Caco-2 (cell line): Measurements from ENCODE around the gene MAD1L1. TPM values are rescaled to one million over a fixed set of nuclear protein-coding genes. Genes with fewer than 3 reads are reported as not detected.

Source experiments
- BruUV-seq: library from RNA; stranded (reverse); fragments of 400-500 nt; replicated peaks from 2 replicates; lab custom pipeline; 2021; lab: Mats Ljungman, UMichigan
- CTCF ChIA-PET: fragments of 300-600 bp; sonication (Branson Sonifier 250); formaldehyde crosslinking; loops from one replicate; lab custom pipeline; 2022; ENCODE audit warnings: antibody characterized with exemption; lab: Charles Lee
- POLR2A ChIA-PET: fragments of 300-600 bp; sonication (Branson Sonifier 250); formaldehyde crosslinking; loops from one replicate; lab custom pipeline; 2022; ENCODE audit warnings: antibody characterized with exemption; lab: Charles Lee
- DNase-seq, 2 experiments: peaks; one replicate each; pipeline versions ENCODE4 v3.0.0 to v3.0.0-alpha.2; 2020 to 2022
- H3K27me3 ChIP-seq: replicated peaks from 2 replicates; pipeline ENCODE4 v1.6.0; 2011; ENCODE audit warnings: low read length; ENCODE audit not compliant: control insufficient read depth, insufficient read depth
- H3K36me3 ChIP-seq: 2 replicates; pipeline ENCODE4 v1.5.1; 2011; ENCODE audit warnings: low read length; ENCODE audit not compliant: control insufficient read depth, insufficient read depth
- H3K4me1 ChIP-seq: fragments of 250-450 bp; sonication (Bioruptor Pico); 2 replicates; pipeline ENCODE4 v1.5.1; 2020; ENCODE audit warnings: mild to moderate bottlenecking
- H3K4me3 ChIP-seq: 2 replicates; pipeline ENCODE4 v1.5.1; 2011; ENCODE audit warnings: low read depth, mild to moderate bottlenecking, control low read depth, low read length
- H3K9me3 ChIP-seq: fragments of 250-450 bp; sonication (Bioruptor Pico); 2 replicates; pipeline ENCODE4 v1.5.1; 2020; ENCODE audit warnings: mild to moderate bottlenecking, moderate library complexity
- H3K27ac Mint-ChIP-seq: one replicate; pipeline ENCODE4 v1.8.0; 2022; ENCODE audit warnings: mixed read lengths; ENCODE audit not compliant: unreplicated experiment
- H3K27me3 Mint-ChIP-seq: one replicate; pipeline ENCODE4 v1.8.0; 2022; ENCODE audit warnings: mixed read lengths; ENCODE audit not compliant: insufficient read depth, unreplicated experiment
- H3K36me3 Mint-ChIP-seq: one replicate; pipeline ENCODE4 v1.8.0; 2022; ENCODE audit warnings: mild to moderate bottlenecking, mixed read lengths; ENCODE audit not compliant: insufficient read depth, unreplicated experiment
- H3K4me1 Mint-ChIP-seq: one replicate; pipeline ENCODE4 v1.8.0; 2022; ENCODE audit warnings: low read depth, mixed read lengths; ENCODE audit not compliant: unreplicated experiment
- H3K4me3 Mint-ChIP-seq: one replicate; pipeline ENCODE4 v1.8.0; 2022; ENCODE audit warnings: mild to moderate bottlenecking, moderate library complexity, mixed read lengths; ENCODE audit not compliant: unreplicated experiment
- H3K9me3 Mint-ChIP-seq: one replicate; pipeline ENCODE4 v1.8.0; 2022; ENCODE audit warnings: mixed read lengths; ENCODE audit not compliant: unreplicated experiment
- CTCF ChIP-seq, 2 experiments: fragments of 200-600 bp in 1 of 2; IDR thresholded peaks; 1 replicate in 1 of 2; 2 replicates in 1 of 2; pipeline versions ENCODE4 v1.5.1 to v1.8.0; 2011 to 2022; ENCODE audit warnings: antibody characterized with exemption in 1 of 2, control low read depth in 1 of 2, inconsistent platforms in 1 of 2, low read depth in 1 of 2, low read length in 1 of 2, mild to moderate bottlenecking in 1 of 2, moderate library complexity in 1 of 2; ENCODE audit not compliant: insufficient read depth in 1 of 2, severe bottlenecking in 1 of 2, unreplicated experiment in 1 of 2
- intact Hi-C: fragments of 100-400 bp; cut with micrococcal nuclease; formaldehyde crosslinking; loops from one replicate; pipeline ENCODE4 v1.10.0; 2022; ENCODE audit not compliant: unreplicated experiment
- total RNA-seq: library from RNA; stranded (reverse); gene quantifications from 2 replicates; pipeline ENCODE4 v1.2.3, GENCODE V29; 2022

The MAD1L1 gene
- total RNA-seq, 1 experiment from 2014 or later = 58.6 TPM

GRCh38 chr7:2253525-2254244 is 20.9 kb upstream of the MAD1L1 start:
- no TSS peak for BruUV-seq
- DNase-seq = no peak
- peaks cover 42% of the 10 kb centered on the region for H3K36me3 Mint-ChIP-seq
- Histone ChIP-seq H3K27me3 (no peaks in the 10 kb centered on the region), H3K4me1 (no peaks in the 10 kb centered on the region), H3K36me3 (no peaks in the 10 kb centered on the region; the same call in 1 of the 2 replicates), H3K9me3 (no peaks in the 10 kb centered on the region), H3K4me3 (no peak overlapping the region)
- intact Hi-C loops = no loop called here
- no peaks in the 10 kb centered on the region for H3K27me3 Mint-ChIP-seq
- POLR2A ChIA-PET = interaction anchor here (0.7 kb wide), 1 partner anchor 11 kb away, joined by 3 read pairs; the partner anchor contains the start of genes MRM2 and NUDT1
- H3K4me3 Mint-ChIP-seq = no peak overlapping the region
- no peak overlapping the region for H3K27ac Mint-ChIP-seq
- TF ChIP-seq CTCF (IDR thresholded peaks at IDR 0.05; ENCODE audit: insufficient read depth in 1 of 2, low read depth in 1 of 2, low read length in 1 of 2, severe bottlenecking in 1 of 2, unreplicated experiment in 1 of 2) = no peak
- H3K4me1 Mint-ChIP-seq = no peaks in the 10 kb centered on the region
- H3K9me3 Mint-ChIP-seq = no peaks in the 10 kb centered on the region
- CTCF ChIA-PET = no interaction called here

- ChIA-PET POLR2A (no interaction called here), CTCF (no interaction called here)
- no peak for DNase-seq
- intact Hi-C loops = no loop called here
- Histone ChIP-seq H3K27me3 (no peaks in the 10 kb centered on the region), H3K4me3 (no peak overlapping the region), H3K36me3 (no peaks in the 10 kb centered on the region; the same call in 1 of the 2 replicates), H3K4me1 (no peaks in the 10 kb centered on the region), H3K9me3 (no peaks in the 10 kb centered on the region)
- no peak for TF ChIP-seq CTCF (IDR thresholded peaks at IDR 0.05; ENCODE audit: insufficient read depth in 1 of 2, low read depth in 1 of 2, low read length in 1 of 2, severe bottlenecking in 1 of 2, unreplicated experiment in 1 of 2)
- Mint-ChIP-seq H3K4me1 (no peaks in the 10 kb centered on the region), H3K27me3 (no peaks in the 10 kb centered on the region), H3K27ac (no peak overlapping the region), H3K36me3 (peaks cover 39% of the 10 kb centered on the region), H3K9me3 (no peaks in the 10 kb centered on the region), H3K4me3 (no peak overlapping the region)
- BruUV-seq = no TSS peak
These were observed 20.3 kb upstream of the MAD1L1 start for GRCh38 chr7:2253021-2253420.

GRCh38 chr7:2251841-2252771 is 19.4 kb upstream of the MAD1L1 start:
- no peaks in the 10 kb centered on the region for H3K4me1 ChIP-seq
- BruUV-seq = no TSS peak
- Mint-ChIP-seq H3K9me3 (no peaks in the 10 kb centered on the region), H3K27ac (no peak overlapping the region), H3K4me1 (no peaks in the 10 kb centered on the region), H3K4me3 (no peak overlapping the region), H3K36me3 (peaks cover 30% of the 10 kb centered on the region), H3K27me3 (no peaks in the 10 kb centered on the region)
- no peak for DNase-seq
- no peak overlapping the region for H3K4me3 ChIP-seq
- ChIA-PET POLR2A (no interaction called here), CTCF (no interaction called here)
- TF ChIP-seq CTCF (IDR thresholded peaks at IDR 0.05; ENCODE audit: insufficient read depth in 1 of 2, low read depth in 1 of 2, low read length in 1 of 2, severe bottlenecking in 1 of 2, unreplicated experiment in 1 of 2) = no peak
- H3K9me3 ChIP-seq = no peaks in the 10 kb centered on the region
- intact Hi-C loops = no loop called here
- no peaks in the 10 kb centered on the region for H3K27me3 ChIP-seq
- H3K36me3 ChIP-seq = no peaks in the 10 kb centered on the region; the same call in 1 of the 2 replicates
